Thyroid gland (tissue), 4 donors: ENCODE data around the gene C11orf65. TPM values are rescaled to one million over a fixed set of nuclear protein-coding genes. Genes with fewer than 3 reads are reported as not detected.

Source experiments
- DNase-seq, 2 donors: peaks; one replicate each; pipeline ENCODE4 v3.0.0-alpha.2; 2019
- H3K27ac ChIP-seq, 3 donors: fragments of 200-600 bp; sonication (generic); 1 replicate in 2 of 3; 2 replicates in 1 of 3; pipeline ENCODE4 v1.5.1; 2016 to 2019; ENCODE audit warnings: mild to moderate bottlenecking in 1 of 3, moderate library complexity in 1 of 3
- H3K27me3 ChIP-seq: fragments of 200-600 bp; sonication (generic); one replicate; pipeline ENCODE4 v1.5.1; 2019
- H3K36me3 ChIP-seq, 2 donors: fragments of 200-600 bp; sonication (generic); one replicate each; pipeline ENCODE4 v1.5.1; 2016 to 2019
- H3K4me1 ChIP-seq, 2 donors: fragments of 200-600 bp; sonication (generic); one replicate each; pipeline ENCODE4 v1.5.1; 2017 to 2019
- H3K4me3 ChIP-seq, 3 donors: fragments of 200-600 bp; sonication (generic); replicated peaks in 1 of 3; 1 replicate in 2 of 3; 2 replicates in 1 of 3; pipeline ENCODE4 v1.5.1; 2016; ENCODE audit warnings: mild to moderate bottlenecking in 1 of 3
- H3K9me3 ChIP-seq: fragments of 200-600 bp; sonication (generic); one replicate; pipeline ENCODE4 v1.5.1; 2017
- POLR2A ChIP-seq, 2 donors: fragments of 450-650 bp; IDR thresholded peaks; one replicate each; pipeline ENCODE4 v1.6.1; 2017; ENCODE audit warnings: antibody characterized with exemption in 2 of 2, mild to moderate bottlenecking in 2 of 2, moderate library complexity in 1 of 2
- WGBS, 2 donors: methylation state at CpG; one replicate each; pipeline ENCODE4 v1.1.5; 2017; 5-methylcytosine and 5-hydroxymethylcytosine counted together
- intact Hi-C: fragments of 100-400 bp; cut with DNase I; formaldehyde crosslinking; loops from one replicate; pipeline ENCODE4 v1.15.1; 2023
- total RNA-seq, 4 donors: library from RNA; depleted of rRNA; stranded (reverse); fragments of >200 nt; gene quantifications; one replicate each; pipeline ENCODE4 v1.2.3, GENCODE V29; 2016
- TF ChIP-seq, protein P1 (sequence below), 6 experiments: fragments of 200-600 bp in 3 of 6; fragments of 450-650 bp in 3 of 6; sonication (generic) in 3 of 6; IDR thresholded peaks; one replicate each; pipeline ENCODE4 v1.5.1; 2016 to 2019; ENCODE audit warnings: antibody characterized with exemption in 6 of 6, mild to moderate bottlenecking in 2 of 6, inconsistent platforms in 1 of 6, moderate library complexity in 1 of 6

C11orf65 gene
- total RNA-seq, 4 donors from 2014 or later = 1.3 to 3.8 (median 1.7) TPM

DNA sequence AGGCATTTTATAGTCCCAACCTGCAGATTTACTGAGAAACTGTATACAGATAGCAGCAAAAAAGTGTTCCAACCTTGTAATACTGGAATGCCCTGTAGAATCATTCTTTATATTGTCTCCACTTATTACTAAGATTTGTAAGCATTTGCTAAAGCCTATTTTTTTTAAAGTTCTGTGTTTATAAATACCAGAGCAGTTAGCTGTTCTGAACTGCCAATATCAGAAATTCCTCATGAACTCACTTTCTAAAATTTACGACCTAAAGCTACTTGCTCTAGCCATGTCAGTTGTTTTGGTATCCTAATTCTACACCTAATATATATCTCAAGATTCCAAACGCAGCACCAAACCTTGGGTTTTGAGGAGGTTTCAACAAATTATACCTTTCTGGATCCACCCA is 103.2 kb downstream of the C11orf65 start:
- no peak for DNase-seq

DNA sequence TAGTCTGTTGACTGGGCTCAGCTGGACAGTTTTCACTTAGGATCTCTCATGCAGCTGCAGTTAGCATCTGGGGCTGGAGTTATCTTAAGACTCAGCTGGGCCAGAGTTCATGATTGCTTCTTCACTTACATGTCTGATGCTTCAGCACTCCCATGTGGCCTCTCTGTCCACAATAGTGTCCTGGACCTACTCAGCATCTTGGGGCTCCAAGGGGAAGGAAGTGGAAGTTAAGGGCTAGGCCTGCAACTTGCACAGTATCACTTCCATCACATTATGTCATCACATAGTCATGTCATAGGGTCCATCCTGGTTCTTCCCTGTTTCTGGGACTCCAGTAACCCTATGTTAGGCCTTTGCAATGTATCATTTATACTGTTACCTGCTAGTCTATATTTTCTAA is 115.9 kb downstream of the C11orf65 start:
- no peak overlapping the region for H3K4me3 ChIP-seq
- intact Hi-C loops = no loop called here
- no peaks in the 10 kb centered on the region for H3K27me3 ChIP-seq
- no peak overlapping the region for H3K27ac ChIP-seq
- DNase-seq = no peak
- peaks cover 15 to 29% of the 10 kb centered on the region in 2 donors for H3K36me3 ChIP-seq
- no peaks in the 10 kb centered on the region for H3K4me1 ChIP-seq
- TF ChIP-seq, protein P1, sequence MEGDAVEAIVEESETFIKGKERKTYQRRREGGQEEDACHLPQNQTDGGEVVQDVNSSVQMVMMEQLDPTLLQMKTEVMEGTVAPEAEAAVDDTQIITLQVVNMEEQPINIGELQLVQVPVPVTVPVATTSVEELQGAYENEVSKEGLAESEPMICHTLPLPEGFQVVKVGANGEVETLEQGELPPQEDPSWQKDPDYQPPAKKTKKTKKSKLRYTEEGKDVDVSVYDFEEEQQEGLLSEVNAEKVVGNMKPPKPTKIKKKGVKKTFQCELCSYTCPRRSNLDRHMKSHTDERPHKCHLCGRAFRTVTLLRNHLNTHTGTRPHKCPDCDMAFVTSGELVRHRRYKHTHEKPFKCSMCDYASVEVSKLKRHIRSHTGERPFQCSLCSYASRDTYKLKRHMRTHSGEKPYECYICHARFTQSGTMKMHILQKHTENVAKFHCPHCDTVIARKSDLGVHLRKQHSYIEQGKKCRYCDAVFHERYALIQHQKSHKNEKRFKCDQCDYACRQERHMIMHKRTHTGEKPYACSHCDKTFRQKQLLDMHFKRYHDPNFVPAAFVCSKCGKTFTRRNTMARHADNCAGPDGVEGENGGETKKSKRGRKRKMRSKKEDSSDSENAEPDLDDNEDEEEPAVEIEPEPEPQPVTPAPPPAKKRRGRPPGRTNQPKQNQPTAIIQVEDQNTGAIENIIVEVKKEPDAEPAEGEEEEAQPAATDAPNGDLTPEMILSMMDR (IDR thresholded peaks at IDR 0.05) = no peak
- no peak for TF ChIP-seq POLR2A (IDR thresholded peaks at IDR 0.05)
- H3K9me3 ChIP-seq = no peaks in the 10 kb centered on the region

More for the DNA sequence above, 103.2 kb downstream of the C11orf65 start:
- no peak overlapping the region for H3K27ac ChIP-seq
- peaks cover 5 to 10% of the 10 kb centered on the region in 2 donors for H3K36me3 ChIP-seq
- WGBS, 2 donors = 87 to 92% methylated on average over 2 of the region's 2 CpGs
- H3K9me3 ChIP-seq = no peaks in the 10 kb centered on the region
- H3K27me3 ChIP-seq = no peaks in the 10 kb centered on the region
- TF ChIP-seq, protein P1 (IDR thresholded peaks at IDR 0.05) = no peak
- TF ChIP-seq POLR2A (IDR thresholded peaks at IDR 0.05) = no peak
- H3K4me3 ChIP-seq = no peak overlapping the region
- intact Hi-C loops = no loop called here
- no peaks in the 10 kb centered on the region for H3K4me1 ChIP-seq

DNA sequence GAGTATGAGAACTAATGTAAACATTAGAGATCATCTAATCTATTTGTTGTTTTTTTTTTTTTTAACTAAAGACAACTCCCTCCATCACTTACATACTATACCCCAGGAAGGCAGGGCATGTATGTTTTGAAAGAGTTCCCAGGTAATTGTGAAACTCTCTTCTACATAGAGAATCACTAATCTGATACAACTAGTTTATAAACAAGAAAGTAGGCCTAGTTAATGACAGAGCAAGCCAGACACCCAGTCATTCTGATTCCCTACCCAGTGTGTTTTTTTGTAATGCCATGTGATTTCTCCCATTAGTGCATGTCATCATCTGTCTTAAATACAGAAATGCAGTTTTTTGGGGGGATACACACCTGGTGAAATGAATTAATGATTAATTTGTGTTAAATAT is 120.9 kb downstream of the C11orf65 start:
- no peaks in the 10 kb centered on the region for H3K9me3 ChIP-seq
- H3K27ac ChIP-seq = no peak overlapping the region
- H3K4me3 ChIP-seq = no peak overlapping the region
- no peaks in the 10 kb centered on the region for H3K27me3 ChIP-seq
- H3K36me3 ChIP-seq = peaks cover 6 to 7% of the 10 kb centered on the region in 2 donors
- no peak for DNase-seq
- TF ChIP-seq POLR2A (IDR thresholded peaks at IDR 0.05) = no peak
- TF ChIP-seq, protein P1 (IDR thresholded peaks at IDR 0.05) = no peak
- H3K4me1 ChIP-seq = no peaks in the 10 kb centered on the region
- intact Hi-C loops = no loop called here

DNA sequence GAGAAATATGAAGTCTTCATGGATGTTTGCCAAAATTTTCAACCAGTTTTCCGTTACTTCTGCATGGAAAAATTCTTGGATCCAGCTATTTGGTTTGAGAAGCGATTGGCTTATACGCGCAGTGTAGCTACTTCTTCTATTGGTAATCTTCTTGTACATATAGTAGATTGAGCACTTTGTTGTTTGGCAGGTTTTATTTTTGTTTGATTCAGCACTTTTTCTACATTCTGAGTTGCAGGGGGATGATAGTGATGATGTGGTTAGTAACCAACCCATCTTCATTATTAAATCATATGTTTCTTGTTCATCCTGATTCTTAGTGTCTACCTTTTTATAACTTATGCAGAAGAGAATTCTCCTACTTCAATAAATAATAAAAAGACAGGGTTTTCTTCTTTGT is 121.6 kb downstream of the C11orf65 start:
- DNase-seq = no peak
- intact Hi-C loops = no loop called here
- 97 to 98% methylated on average over 4 of the region's 4 CpGs for WGBS, 2 donors
- no peaks in the 10 kb centered on the region for H3K9me3 ChIP-seq
- no peak overlapping the region for H3K4me3 ChIP-seq
- no peak for TF ChIP-seq POLR2A (IDR thresholded peaks at IDR 0.05)
- TF ChIP-seq, protein P1 (IDR thresholded peaks at IDR 0.05) = no peak
- no peaks in the 10 kb centered on the region for H3K4me1 ChIP-seq
- no peaks in the 10 kb centered on the region for H3K27me3 ChIP-seq
- no peak overlapping the region for H3K27ac ChIP-seq
- peaks cover 5 to 6% of the 10 kb centered on the region in 2 donors for H3K36me3 ChIP-seq

DNA sequence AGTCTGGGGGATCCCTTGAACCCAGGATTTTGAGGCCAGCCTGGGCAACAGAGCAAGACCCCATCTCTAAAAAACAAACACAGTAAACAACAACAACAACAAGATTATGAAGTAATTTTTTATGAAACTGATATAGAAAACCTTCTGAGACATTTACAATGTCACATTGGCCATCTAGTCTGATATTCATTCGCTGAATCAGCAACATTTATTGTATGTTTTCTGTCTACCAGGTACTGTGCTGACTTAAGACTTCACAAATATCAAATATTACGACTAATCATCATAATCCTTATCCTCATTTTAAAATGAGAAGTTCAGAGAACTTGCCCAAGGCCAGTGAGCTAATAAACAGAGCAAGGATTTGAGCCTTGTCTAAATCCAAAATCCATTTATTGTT is 123.6 kb downstream of the C11orf65 start:
- no peak for TF ChIP-seq POLR2A (IDR thresholded peaks at IDR 0.05)
- TF ChIP-seq, protein P1 (IDR thresholded peaks at IDR 0.05) = no peak
- DNase-seq = no peak
- Histone ChIP-seq H3K36me3 (peaks cover 0 to 6% of the 10 kb centered on the region in 2 donors), H3K27me3 (no peaks in the 10 kb centered on the region), H3K4me3 (no peak overlapping the region), H3K9me3 (no peaks in the 10 kb centered on the region), H3K27ac (no peak overlapping the region), H3K4me1 (no peaks in the 10 kb centered on the region)
- intact Hi-C loops = no loop called here
- 93 to 98% methylated on average over 2 of the region's 2 CpGs for WGBS, 2 donors
